ENCODE measurements around the gene CLCN6.

Gene CLCN6

DNA sequence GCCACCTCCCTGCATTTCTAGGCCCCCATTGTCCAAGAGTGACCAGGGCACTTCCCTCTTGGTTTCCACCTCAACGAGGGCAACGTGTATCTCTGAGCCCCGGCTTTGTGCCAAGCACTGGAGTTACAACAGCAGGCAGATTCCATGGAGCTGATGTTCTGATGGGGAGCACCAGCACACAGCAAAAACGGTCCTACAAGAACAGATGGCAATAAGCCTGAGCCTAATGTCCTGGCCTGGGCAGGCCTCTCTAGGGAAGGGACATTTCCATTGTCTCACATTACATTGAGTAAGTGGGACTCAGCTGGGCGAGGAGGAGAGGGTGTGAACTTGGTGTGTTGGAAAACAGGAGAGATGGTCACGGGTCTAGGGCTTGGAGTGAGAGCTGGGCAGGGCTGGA lies 79.9 kb downstream of the CLCN6 start:
- Mint-ChIP-seq H3K36me3 (ENCODE audit: low read depth) (no peaks in the 10 kb centered on the region), H3K4me3 (no peak overlapping the region)

DNA sequence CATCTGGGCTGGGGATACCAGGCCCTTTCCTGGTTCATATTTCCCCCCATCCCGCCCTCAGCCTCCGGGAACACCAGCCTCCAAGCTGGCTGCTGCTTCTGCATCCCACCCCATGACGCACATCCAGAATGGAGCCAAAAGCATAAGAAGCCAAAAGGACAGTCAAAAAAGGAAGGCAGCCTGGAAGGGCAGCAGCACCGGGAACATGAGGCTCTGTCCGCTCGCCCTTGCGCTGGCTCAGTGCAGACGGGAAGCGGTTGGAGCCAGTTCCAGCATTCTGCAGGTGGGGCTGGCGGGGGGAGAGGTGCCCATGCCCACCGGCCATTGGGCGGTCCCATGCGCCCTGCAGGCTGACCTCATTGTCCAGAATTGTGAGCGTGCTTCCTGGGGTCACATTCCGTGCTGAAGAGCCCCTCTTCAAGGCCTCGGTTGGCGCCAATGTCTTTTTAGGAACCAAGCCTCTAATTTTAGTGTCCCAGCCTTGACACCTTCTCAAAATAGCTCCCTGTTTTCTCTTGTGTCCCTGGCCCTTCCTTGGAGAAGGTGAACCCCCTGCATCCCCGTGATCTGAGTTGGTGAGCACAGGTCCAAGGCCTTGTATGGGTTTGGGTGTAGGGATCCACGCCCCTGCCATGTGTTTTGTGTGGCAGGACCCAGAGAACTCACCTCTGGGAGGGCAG lies 81.1 kb downstream of the CLCN6 start:
- Mint-ChIP-seq H3K36me3 (ENCODE audit: low read depth) (no peaks in the 10 kb centered on the region), H3K27me3 (ENCODE audit: low read depth) (peaks cover 22% of the 10 kb centered on the region), H3K27ac (no peak overlapping the region), H3K4me1 (peaks cover 8% of the 10 kb centered on the region), H3K4me3 (no peak overlapping the region), H3K9me3 (no peaks in the 10 kb centered on the region)
- TF ChIP-seq, protein P1, sequence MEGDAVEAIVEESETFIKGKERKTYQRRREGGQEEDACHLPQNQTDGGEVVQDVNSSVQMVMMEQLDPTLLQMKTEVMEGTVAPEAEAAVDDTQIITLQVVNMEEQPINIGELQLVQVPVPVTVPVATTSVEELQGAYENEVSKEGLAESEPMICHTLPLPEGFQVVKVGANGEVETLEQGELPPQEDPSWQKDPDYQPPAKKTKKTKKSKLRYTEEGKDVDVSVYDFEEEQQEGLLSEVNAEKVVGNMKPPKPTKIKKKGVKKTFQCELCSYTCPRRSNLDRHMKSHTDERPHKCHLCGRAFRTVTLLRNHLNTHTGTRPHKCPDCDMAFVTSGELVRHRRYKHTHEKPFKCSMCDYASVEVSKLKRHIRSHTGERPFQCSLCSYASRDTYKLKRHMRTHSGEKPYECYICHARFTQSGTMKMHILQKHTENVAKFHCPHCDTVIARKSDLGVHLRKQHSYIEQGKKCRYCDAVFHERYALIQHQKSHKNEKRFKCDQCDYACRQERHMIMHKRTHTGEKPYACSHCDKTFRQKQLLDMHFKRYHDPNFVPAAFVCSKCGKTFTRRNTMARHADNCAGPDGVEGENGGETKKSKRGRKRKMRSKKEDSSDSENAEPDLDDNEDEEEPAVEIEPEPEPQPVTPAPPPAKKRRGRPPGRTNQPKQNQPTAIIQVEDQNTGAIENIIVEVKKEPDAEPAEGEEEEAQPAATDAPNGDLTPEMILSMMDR (IDR thresholded peaks at IDR 0.05; ENCODE audit: unreplicated experiment in 3 of 3), result no peak

More for the DNA sequence above, 79.9 kb downstream of the CLCN6 start:
- Mint-ChIP-seq H3K27ac (no peak overlapping the region), H3K4me1 (peaks cover 18% of the 10 kb centered on the region), H3K9me3 (no peaks in the 10 kb centered on the region), H3K27me3 (ENCODE audit: low read depth) (peaks cover 14% of the 10 kb centered on the region)
- TF ChIP-seq, protein P1 (IDR thresholded peaks at IDR 0.05; ENCODE audit: unreplicated experiment in 3 of 3), result no peak

DNA sequence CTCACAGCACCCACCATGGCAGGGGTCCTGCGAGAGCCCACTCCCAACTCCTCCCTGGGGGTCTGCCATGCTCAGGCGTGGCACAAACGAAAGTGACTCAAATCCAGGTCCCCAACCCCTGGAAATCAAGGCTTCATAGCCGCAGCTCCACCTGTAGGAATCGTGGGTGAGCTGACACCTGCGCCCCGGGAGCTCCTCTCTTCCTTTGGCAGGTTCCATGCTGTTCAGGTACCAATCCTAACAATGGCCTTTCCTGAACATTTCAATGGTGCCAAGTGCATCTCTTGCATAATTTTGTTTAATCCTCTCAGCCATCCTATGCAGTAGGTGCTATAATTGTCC lies 81.6 kb downstream of the CLCN6 start:
- H3K36me3 Mint-ChIP-seq (ENCODE audit: low read depth), result no peaks in the 10 kb centered on the region
- TF ChIP-seq, protein P1 (IDR thresholded peaks at IDR 0.05; ENCODE audit: unreplicated experiment in 3 of 3), result no peak

DNA sequence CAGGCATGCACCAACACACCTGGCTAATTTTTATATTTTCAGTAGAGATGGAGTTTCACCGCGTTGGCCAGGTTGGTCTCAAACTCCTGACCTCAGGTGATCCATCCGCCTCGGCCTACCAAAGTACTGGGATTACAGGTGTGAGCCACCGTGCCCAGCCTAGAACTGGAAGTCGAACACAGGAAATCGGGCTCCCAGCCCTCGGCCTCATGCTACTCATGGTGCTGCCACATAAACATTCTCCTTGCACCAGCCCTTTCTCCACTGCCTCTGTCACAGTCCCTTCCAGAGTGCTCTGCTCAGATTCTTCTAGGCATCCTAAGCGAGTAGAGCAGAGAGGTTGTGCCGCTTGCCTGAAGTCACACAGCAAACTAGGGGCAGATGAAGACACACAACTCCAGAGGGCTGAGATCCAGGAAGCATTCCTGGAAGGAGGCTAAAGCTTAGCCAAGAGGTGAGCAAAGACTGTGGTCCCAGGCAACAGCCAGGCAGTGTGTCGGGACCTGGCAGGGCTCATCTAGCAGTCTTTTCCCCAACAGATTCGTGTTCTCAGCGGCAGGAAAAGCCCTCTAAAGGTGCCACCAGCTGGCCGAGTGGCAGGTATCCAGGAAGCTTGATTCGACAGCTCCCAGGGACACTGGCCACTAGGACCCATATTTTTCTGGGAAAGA lies 82.3 kb downstream of the CLCN6 start:
- H3K27ac Mint-ChIP-seq, result no peak overlapping the region
- H3K9me3 Mint-ChIP-seq, result no peaks in the 10 kb centered on the region
- no peaks in the 10 kb centered on the region for H3K36me3 Mint-ChIP-seq (ENCODE audit: low read depth)
- peaks cover 27% of the 10 kb centered on the region for H3K27me3 Mint-ChIP-seq (ENCODE audit: low read depth)
- H3K4me1 Mint-ChIP-seq, result no peaks in the 10 kb centered on the region
- H3K4me3 Mint-ChIP-seq, result no peak overlapping the region
- TF ChIP-seq, protein P1 (IDR thresholded peaks at IDR 0.05; ENCODE audit: unreplicated experiment in 3 of 3), result no peak

More for the DNA sequence above, 81.6 kb downstream of the CLCN6 start:
- Mint-ChIP-seq H3K9me3 (no peaks in the 10 kb centered on the region), H3K27ac (no peak overlapping the region), H3K4me3 (no peak overlapping the region), H3K27me3 (ENCODE audit: low read depth) (peaks cover 27% of the 10 kb centered on the region), H3K4me1 (peaks cover 5% of the 10 kb centered on the region)

DNA sequence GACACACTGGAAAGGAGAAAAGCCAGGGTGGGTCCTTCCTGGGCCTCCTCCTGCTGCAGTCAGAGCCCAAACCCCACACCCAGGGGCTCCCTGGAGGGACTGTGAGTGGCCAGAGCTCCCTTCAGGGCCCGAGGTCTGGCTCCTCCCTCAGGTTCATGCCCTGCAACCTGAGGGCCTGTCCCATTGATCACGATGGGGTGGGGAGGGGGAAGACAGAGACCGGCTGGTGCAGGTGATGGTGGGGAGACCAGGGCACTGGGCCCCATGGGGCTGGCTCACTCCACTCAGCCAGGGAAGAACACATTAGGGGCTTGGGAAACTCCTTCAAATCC lies 82.9 kb downstream of the CLCN6 start:
- Mint-ChIP-seq H3K27me3 (ENCODE audit: low read depth) (peaks cover 28% of the 10 kb centered on the region), H3K27ac (no peak overlapping the region), H3K36me3 (ENCODE audit: low read depth) (no peaks in the 10 kb centered on the region), H3K4me3 (no peak overlapping the region), H3K9me3 (no peaks in the 10 kb centered on the region), H3K4me1 (no peaks in the 10 kb centered on the region)
- TF ChIP-seq, protein P1 (IDR thresholded peaks at IDR 0.05; ENCODE audit: unreplicated experiment in 3 of 3), result no peak
